Activated CD8-positive, alpha-beta T cell treated with anti-CD3 and anti-CD28 coated beads for 36 hours (primary cell): ENCODE measurements around the gene PI4KA. TPM values are rescaled to one million over a fixed set of nuclear protein-coding genes. Genes with fewer than 3 reads are reported as not detected.

Experiments used
- ATAC-seq: fragments of 200-7000 bp; cut with Tn5 transposase; one replicate; pipeline ENCODE4 v1.10.0; 2021; ENCODE audit warnings: mild to moderate bottlenecking, moderate library complexity
- CTCF ChIA-PET: fragments of 350-600 bp; sonication (Branson Sonifier 250); formaldehyde crosslinking; loops from one replicate; lab custom pipeline; 2021; ENCODE audit warnings: antibody characterized with exemption; lab: Charles Lee
- POLR2A ChIA-PET: fragments of 350-600 bp; sonication (Branson Sonifier 250); formaldehyde crosslinking; loops from one replicate; lab custom pipeline; 2021; ENCODE audit warnings: antibody characterized with exemption; lab: Charles Lee
- DNase-seq: peaks from one replicate; pipeline ENCODE4 v3.0.0-alpha.2; 2020
- H3K27ac Mint-ChIP-seq: one replicate; pipeline ENCODE4 v1.8.0; 2021; ENCODE audit warnings: mild to moderate bottlenecking, mixed read lengths
- H3K27me3 Mint-ChIP-seq: one replicate; pipeline ENCODE4 v1.8.0; 2021; ENCODE audit warnings: mixed read lengths
- H3K36me3 Mint-ChIP-seq: one replicate; pipeline ENCODE4 v1.8.0; 2021; ENCODE audit warnings: low read depth, mixed read lengths
- H3K4me1 Mint-ChIP-seq: one replicate; pipeline ENCODE4 v1.8.0; 2021; ENCODE audit warnings: low read depth, mixed read lengths
- H3K4me3 Mint-ChIP-seq: one replicate; pipeline ENCODE4 v1.8.0; 2021; ENCODE audit warnings: mild to moderate bottlenecking, moderate library complexity, mixed read lengths
- H3K9me3 Mint-ChIP-seq: one replicate; pipeline ENCODE4 v1.8.0; 2021; ENCODE audit warnings: mixed read lengths
- intact Hi-C: fragments of 100-400 bp; cut with micrococcal nuclease; formaldehyde crosslinking; loops from one replicate; pipeline ENCODE4 v1.10.0; 2022
- total RNA-seq, 2 experiments: library from RNA; stranded (reverse); gene quantifications; one replicate each; pipeline ENCODE4 v1.2.3, GENCODE V29; 2021
- TF ChIP-seq, protein P1 (sequence below): fragments of 200-600 bp; IDR thresholded peaks from one replicate; pipeline ENCODE4 v1.8.0; 2022; ENCODE audit warnings: antibody characterized with exemption, mild to moderate bottlenecking

Gene PI4KA
- total RNA-seq, 2 experiments from 2014 or later: 63.9 to 64.1 TPM

- Mint-ChIP-seq H3K4me3 (no peak overlapping the region), H3K27ac (no peak overlapping the region), H3K4me1 (peaks cover 37% of the 10 kb centered on the region), H3K36me3 (peaks cover 10% of the 10 kb centered on the region), H3K27me3 (no peaks in the 10 kb centered on the region), H3K9me3 (no peaks in the 10 kb centered on the region)
- intact Hi-C loops: no loop called here
- ATAC-seq (no peak), DNase-seq (no peak)
- TF ChIP-seq, protein P1, sequence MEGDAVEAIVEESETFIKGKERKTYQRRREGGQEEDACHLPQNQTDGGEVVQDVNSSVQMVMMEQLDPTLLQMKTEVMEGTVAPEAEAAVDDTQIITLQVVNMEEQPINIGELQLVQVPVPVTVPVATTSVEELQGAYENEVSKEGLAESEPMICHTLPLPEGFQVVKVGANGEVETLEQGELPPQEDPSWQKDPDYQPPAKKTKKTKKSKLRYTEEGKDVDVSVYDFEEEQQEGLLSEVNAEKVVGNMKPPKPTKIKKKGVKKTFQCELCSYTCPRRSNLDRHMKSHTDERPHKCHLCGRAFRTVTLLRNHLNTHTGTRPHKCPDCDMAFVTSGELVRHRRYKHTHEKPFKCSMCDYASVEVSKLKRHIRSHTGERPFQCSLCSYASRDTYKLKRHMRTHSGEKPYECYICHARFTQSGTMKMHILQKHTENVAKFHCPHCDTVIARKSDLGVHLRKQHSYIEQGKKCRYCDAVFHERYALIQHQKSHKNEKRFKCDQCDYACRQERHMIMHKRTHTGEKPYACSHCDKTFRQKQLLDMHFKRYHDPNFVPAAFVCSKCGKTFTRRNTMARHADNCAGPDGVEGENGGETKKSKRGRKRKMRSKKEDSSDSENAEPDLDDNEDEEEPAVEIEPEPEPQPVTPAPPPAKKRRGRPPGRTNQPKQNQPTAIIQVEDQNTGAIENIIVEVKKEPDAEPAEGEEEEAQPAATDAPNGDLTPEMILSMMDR: no peak
- POLR2A ChIA-PET: interaction anchor here (0.7 kb wide), 1 partner anchor 13 kb away, joined by 4 read pairs; no protein-coding TSS in a partner anchor
- CTCF ChIA-PET: interaction anchor here (1.1 to 1.9 kb wide), 3 partner anchors 8 to 265 kb away, joined by 3 to 5 read pairs (median 4); no protein-coding TSS in a partner anchor
Observed at GRCh38 chr22:20836987-20837823, 21.4 kb downstream of the PI4KA start.

- DNase-seq (no peak), ATAC-seq (no peak)
- Mint-ChIP-seq H3K27me3 (no peaks in the 10 kb centered on the region), H3K4me3 (no peak overlapping the region), H3K36me3 (peaks cover 18% of the 10 kb centered on the region), H3K4me1 (peaks cover 16% of the 10 kb centered on the region), H3K9me3 (no peaks in the 10 kb centered on the region), H3K27ac (no peak overlapping the region)
- ChIA-PET CTCF (interaction anchor here (0.8 kb wide), 1 partner anchor 11 kb away, joined by 3 read pairs; no protein-coding TSS in a partner anchor), POLR2A (interaction anchor here (1.6 kb wide), 1 partner anchor 40 kb away, joined by 3 read pairs; no protein-coding TSS in a partner anchor)
- TF ChIP-seq, protein P1: no peak
- intact Hi-C loops: no loop called here
Observed at GRCh38 chr22:20834725-20835124, 23.9 kb downstream of the PI4KA start.

GRCh38 chr22:20834206-20834605 lies 24.4 kb downstream of the PI4KA start:
- Mint-ChIP-seq H3K36me3 (peaks cover 20% of the 10 kb centered on the region), H3K9me3 (no peaks in the 10 kb centered on the region), H3K27me3 (no peaks in the 10 kb centered on the region), H3K4me3 (no peak overlapping the region), H3K4me1 (peaks cover 15% of the 10 kb centered on the region), H3K27ac (no peak overlapping the region)
- TF ChIP-seq, protein P1: no peak
- ChIA-PET POLR2A (interaction anchor here (1.6 kb wide), 1 partner anchor 40 kb away, joined by 3 read pairs; no protein-coding TSS in a partner anchor), CTCF (interaction anchor here (0.8 kb wide), 1 partner anchor 12 kb away, joined by 3 read pairs; no protein-coding TSS in a partner anchor)
- DNase-seq (no peak), ATAC-seq (no peak)
- intact Hi-C loops: no loop called here

GRCh38 chr22:20833225-20833665 lies 25.4 kb downstream of the PI4KA start:
- H3K4me3 Mint-ChIP-seq: no peak overlapping the region
- no peak overlapping the region for H3K27ac Mint-ChIP-seq
- no peaks in the 10 kb centered on the region for H3K27me3 Mint-ChIP-seq
- peaks cover 9% of the 10 kb centered on the region for H3K4me1 Mint-ChIP-seq
- CTCF ChIA-PET: no interaction called here
- intact Hi-C loops: no loop called here
- POLR2A ChIA-PET: no interaction called here
- ATAC-seq (no peak), DNase-seq (no peak)
- no peaks in the 10 kb centered on the region for H3K9me3 Mint-ChIP-seq
- TF ChIP-seq, protein P1: no peak
- H3K36me3 Mint-ChIP-seq: peaks cover 26% of the 10 kb centered on the region
